Endothelial cell of umbilical vein (primary cell): Measurements from ENCODE around the gene ANKRD62. TPM values are rescaled to one million over a fixed set of nuclear protein-coding genes. Genes with fewer than 3 reads are reported as not detected.

Experiments used
- BruUV-seq: library from RNA; stranded (reverse); fragments of 400-500 nt; replicated peaks from 2 replicates; lab custom pipeline; 2021; lab: Mats Ljungman, UMichigan
- CTCF ChIA-PET: fragments of 300-600, 350-600 bp; sonication (Branson Sonifier 250); formaldehyde crosslinking; loops from one replicate; lab custom pipeline; 2021; ENCODE audit warnings: antibody characterized with exemption, inconsistent platforms; lab: Charles Lee
- POLR2A ChIA-PET: fragments of 300-600, 350-600 bp; sonication (Branson Sonifier 250); formaldehyde crosslinking; loops from one replicate; lab custom pipeline; 2021; ENCODE audit warnings: antibody characterized with exemption, inconsistent platforms; lab: Charles Lee
- DNase-seq: peaks from one replicate; pipeline ENCODE4 v3.0.0-alpha.2; 2011; ENCODE audit warnings: low read depth, low spot score
- FAIRE-seq: peaks from 2 replicates; lab custom pipeline; 2011; peaks lifted over from hg19 to GRCh38; lab: Jason Lieb, UNC
- H2AFZ ChIP-seq: 2 replicates; pipeline ENCODE4 v1.6.0; 2012; ENCODE audit warnings: low read depth, low read length, control low read depth, inconsistent platforms
- H3K27ac ChIP-seq: 2 replicates; pipeline ENCODE4 v1.5.1; 2011; ENCODE audit warnings: low read depth, mild to moderate bottlenecking, control low read depth, low read length, moderate library complexity; ENCODE audit not compliant: insufficient read depth
- H3K27me3 ChIP-seq, 2 experiments: 2 replicates each; pipeline versions ENCODE4 v1.6.0 to v1.6.1; 2011; ENCODE audit warnings: low read length in 2 of 2, mixed read lengths in 1 of 2; ENCODE audit not compliant: control insufficient read depth in 2 of 2, insufficient read depth in 2 of 2
- H3K36me3 ChIP-seq, 2 experiments: 2 replicates in 1 of 2; 3 replicates in 1 of 2; pipeline ENCODE4 v1.5.1; 2011; ENCODE audit warnings: low read length in 2 of 2, mild to moderate bottlenecking in 1 of 2, moderate library complexity in 1 of 2; ENCODE audit not compliant: control insufficient read depth in 2 of 2, insufficient read depth in 2 of 2; ENCODE audit errors: extremely low read depth in 1 of 2
- H3K4me1 ChIP-seq: 3 replicates; pipeline ENCODE4 v1.5.1; 2011; ENCODE audit warnings: mild to moderate bottlenecking, low read length; ENCODE audit not compliant: control insufficient read depth, insufficient read depth; ENCODE audit errors: extremely low read depth
- H3K4me2 ChIP-seq: 2 replicates; pipeline ENCODE4 v1.6.1; 2011; ENCODE audit warnings: low read length, control low read depth, mixed read lengths; ENCODE audit not compliant: insufficient read depth
- H3K4me3 ChIP-seq, 3 experiments: fragments of 200-600 bp in 1 of 3; sonication (generic), shearing (Covaris generic) in 1 of 3; replicated peaks in 1 of 3; 2 replicates each; pipeline ENCODE4 v1.5.1; 2011 to 2016; ENCODE audit warnings: control low read depth in 3 of 3, low read length in 3 of 3, mild to moderate bottlenecking in 2 of 3, inconsistent platforms in 1 of 3, low read depth in 1 of 3, moderate library complexity in 1 of 3; ENCODE audit not compliant: insufficient read depth in 1 of 3
- H3K79me2 ChIP-seq: 2 replicates; pipeline ENCODE4 v1.6.0; 2012; ENCODE audit warnings: low read length, inconsistent platforms; ENCODE audit not compliant: control insufficient read depth, insufficient read depth
- H3K9ac ChIP-seq: replicated peaks from 2 replicates; pipeline ENCODE3; 2011; ENCODE audit warnings: low read length, control low read depth; ENCODE audit not compliant: insufficient read depth; ENCODE audit errors: extremely low read depth
- H3K9me1 ChIP-seq: replicated peaks from 3 replicates; pipeline ENCODE4 v1.6.0; 2011; ENCODE audit warnings: mild to moderate bottlenecking, low read length; ENCODE audit not compliant: control insufficient read depth, insufficient read depth; ENCODE audit errors: extremely low read depth
- H3K9me3 ChIP-seq: replicated peaks from 2 replicates; pipeline ENCODE4 v1.5.1; 2012; ENCODE audit warnings: low read length, inconsistent platforms; ENCODE audit not compliant: control insufficient read depth, insufficient read depth
- H4K20me1 ChIP-seq: replicated peaks from 2 replicates; pipeline ENCODE3; 2011; ENCODE audit warnings: mild to moderate bottlenecking, low read length; ENCODE audit not compliant: control insufficient read depth, insufficient read depth; ENCODE audit errors: extremely low read depth
- CTCF ChIP-seq, 2 donors: IDR thresholded peaks; 1 replicate in 1 of 2; 2 replicates in 1 of 2; pipeline ENCODE4 v1.5.1; 2011; ENCODE audit warnings: low read length in 2 of 2, mild to moderate bottlenecking in 2 of 2, moderate library complexity in 2 of 2, control low read depth in 1 of 2, inconsistent platforms in 1 of 2, low read depth in 1 of 2; ENCODE audit not compliant: insufficient read depth in 1 of 2; ENCODE audit errors: extremely low read depth in 1 of 2
- EZH2 ChIP-seq: IDR thresholded peaks from 2 replicates; pipeline ENCODE4 v1.6.1; 2012; ENCODE audit warnings: borderline replicate concordance, low read depth, mild to moderate bottlenecking, moderate library complexity, low read length, inconsistent platforms; ENCODE audit not compliant: severe bottlenecking
- FOS ChIP-seq: IDR thresholded peaks from 2 replicates; pipeline ENCODE4 v1.6.1; 2011; ENCODE audit warnings: mild to moderate bottlenecking, low read length, moderate library complexity, borderline replicate concordance; ENCODE audit not compliant: insufficient read depth
- GATA2 ChIP-seq: IDR thresholded peaks from 2 replicates; pipeline ENCODE4 v1.7.0; 2011; ENCODE audit warnings: low read depth, mild to moderate bottlenecking, moderate library complexity, mixed read lengths, low read length; ENCODE audit not compliant: insufficient read length, insufficient read depth
- JUN ChIP-seq: IDR thresholded peaks from 2 replicates; pipeline ENCODE4 v1.6.1; 2011; ENCODE audit warnings: borderline replicate concordance, low read depth; ENCODE audit not compliant: insufficient read length, insufficient read depth
- MAX ChIP-seq: IDR thresholded peaks from 2 replicates; pipeline ENCODE4 v1.6.1; 2011; ENCODE audit not compliant: insufficient read depth, insufficient read length
- MYC ChIP-seq: IDR thresholded peaks from one replicate; pipeline ENCODE4 v1.6.1; 2011; ENCODE audit warnings: mild to moderate bottlenecking, low read depth, low read length
- POLR2A ChIP-seq: IDR thresholded peaks from 2 replicates; pipeline ENCODE4 v1.6.1; 2012; ENCODE audit warnings: low read depth, mild to moderate bottlenecking, control low read depth, low read length
- POLR2AphosphoS5 ChIP-seq: IDR thresholded peaks from 2 replicates; pipeline ENCODE4 v1.6.1; 2012; ENCODE audit warnings: low read depth, mild to moderate bottlenecking, control low read depth, low read length, moderate library complexity; ENCODE audit not compliant: insufficient read depth
- dilution Hi-C: fragments of 300-500 bp; cut with MboI; formaldehyde crosslinking; loops from one replicate; pipeline ENCODE4 v1.15.0; 2019; ENCODE audit warnings: low sequenced_read_pairs; ENCODE audit not compliant: extremely low pct_ligation_motif_present
- intact Hi-C: fragments of 100-400 bp; cut with micrococcal nuclease; formaldehyde crosslinking; loops from one replicate; pipeline ENCODE4 v1.10.0; 2022
- polyA plus RNA-seq, 4 experiments: library from polyadenylated mRNA; depleted of rRNA in 3 of 4; stranded (reverse) in 3 of 4; unstranded in 1 of 4; fragments of >200 nt; gene quantifications; 2 replicates each; pipeline versions ENCODE4 v1.2.1 to v1.2.3, GENCODE V29; 2011 to 2012; ENCODE audit warnings: missing spikeins in 1 of 4
- total RNA-seq: library from RNA; stranded (reverse); gene quantifications from 2 replicates; pipeline ENCODE4 v1.2.3, GENCODE V29; 2021

ANKRD62 gene
- total and polyA plus RNA-seq, 2 donors (not counting 3 experiments of a cell fraction or from before 2014, with no cell fraction given), result not detected

GRCh38 chr18:12159446-12159845, 65.8 kb downstream of the ANKRD62 start:
- Histone ChIP-seq H3K9ac (no peak overlapping the region), H3K9me1 (no peaks in the 10 kb centered on the region), H2AFZ (no peak overlapping the region), H3K79me2 (no peaks in the 10 kb centered on the region), H3K36me3 (no peaks in the 10 kb centered on the region), H3K9me3 (no peaks in the 10 kb centered on the region), H3K4me2 (no peak overlapping the region), H3K4me1 (no peaks in the 10 kb centered on the region), H3K4me3 (no peak overlapping the region), H4K20me1 (no peaks in the 10 kb centered on the region), H3K27me3 (peaks cover 2 to 14% of the 10 kb centered on the region in 2 experiments), H3K27ac (no peak overlapping the region)
- dilution Hi-C loops, result no loop called here
- BruUV-seq, result no TSS peak
- DNase-seq (no peak), FAIRE-seq (no peak)
- ChIA-PET CTCF (interaction anchor here (0.6 to 1.4 kb wide), 2 partner anchors 37 to 77 kb away, joined by 3 read pairs; no protein-coding TSS in a partner anchor), POLR2A (no interaction called here)
- no peak for TF ChIP-seq POLR2A
- no peak for TF ChIP-seq EZH2
- no peak for TF ChIP-seq JUN
- no peak for TF ChIP-seq MYC
- no peak for TF ChIP-seq CTCF (IDR thresholded peaks at IDR 0.05; ENCODE audit: extremely low read depth in 1 of 2, insufficient read depth in 1 of 2, low read depth in 1 of 2, low read length in 2 of 2)
- TF ChIP-seq GATA2, result no peak
- no peak for TF ChIP-seq POLR2AphosphoS5
- TF ChIP-seq FOS, result no peak
- TF ChIP-seq MAX, result no peak
- intact Hi-C loops, result loop anchor here (10.0 kb wide), 1 partner anchor 1805 kb away; no protein-coding TSS in a partner anchor
